Ascending aorta (tissue), 2 donors: Measurements from ENCODE around the gene MCHR2. TPM values are rescaled to one million over a fixed set of nuclear protein-coding genes. Genes with fewer than 3 reads are reported as not detected.

ENCODE experiments used
- DNase-seq, 2 donors: peaks; one replicate each; pipeline ENCODE4 v3.0.0-alpha.2; 2019; ENCODE audit warnings: low spot score in 2 of 2
- H3K27ac ChIP-seq, 2 donors: fragments of 200-600 bp; sonication (generic); one replicate each; pipeline ENCODE4 v1.5.1; 2016 to 2017; ENCODE audit warnings: mild to moderate bottlenecking in 1 of 2
- H3K27me3 ChIP-seq: fragments of 200-600 bp; sonication (generic); one replicate; pipeline ENCODE4 v1.5.1; 2017
- H3K36me3 ChIP-seq, 2 donors: fragments of 200-600 bp; sonication (generic); one replicate each; pipeline ENCODE4 v1.5.1; 2016
- H3K4me1 ChIP-seq, 2 donors: fragments of 200-600 bp; sonication (generic); one replicate each; pipeline ENCODE4 v1.5.1; 2016 to 2017; ENCODE audit warnings: mild to moderate bottlenecking in 1 of 2
- H3K4me3 ChIP-seq, 2 donors: fragments of 200-600 bp; sonication (generic); one replicate each; pipeline ENCODE4 v1.5.1; 2016 to 2017; ENCODE audit warnings: mild to moderate bottlenecking in 1 of 2
- H3K9me3 ChIP-seq, 2 donors: fragments of 200-600 bp; sonication (generic); one replicate each; pipeline ENCODE4 v1.5.1; 2016
- CTCF ChIP-seq, 3 experiments: fragments of 200-600 bp in 2 of 3; fragments of 450-650 bp in 1 of 3; sonication (generic) in 2 of 3; IDR thresholded peaks; one replicate each; pipeline ENCODE4 v1.5.1; 2016 to 2019; ENCODE audit warnings: antibody characterized with exemption in 3 of 3, mild to moderate bottlenecking in 1 of 3, moderate library complexity in 1 of 3
- intact Hi-C: fragments of 100-400 bp; cut with DNase I; formaldehyde crosslinking; loops from one replicate; pipeline ENCODE4 v1.15.1; 2023
- total RNA-seq: library from RNA; depleted of rRNA; stranded (reverse); fragments of >200 nt; gene quantifications from one replicate; pipeline ENCODE4 v1.1.0, GENCODE V29; 2016

Gene MCHR2
- total RNA-seq, 1 donor from 2014 or later = not detected

- no peak overlapping the region for H3K27ac ChIP-seq
- no peaks in the 10 kb centered on the region for H3K4me1 ChIP-seq
- no peak overlapping the region for H3K4me3 ChIP-seq
- intact Hi-C loops = no loop called here
- TF ChIP-seq CTCF (IDR thresholded peaks at IDR 0.05) = no peak
- H3K27me3 ChIP-seq = no peaks in the 10 kb centered on the region
- H3K9me3 ChIP-seq = no peaks in the 10 kb centered on the region
- DNase-seq = no peak
- no peaks in the 10 kb centered on the region for H3K36me3 ChIP-seq
These were observed 48.0 kb downstream of the MCHR2 start for GRCh38 chr6:99946005-99946404.

GRCh38 chr6:99943846-99944245 is 50.2 kb downstream of the MCHR2 start:
- Histone ChIP-seq H3K4me1 (no peaks in the 10 kb centered on the region), H3K9me3 (no peaks in the 10 kb centered on the region), H3K27me3 (no peaks in the 10 kb centered on the region), H3K4me3 (no peak overlapping the region), H3K36me3 (no peaks in the 10 kb centered on the region), H3K27ac (no peak overlapping the region)
- DNase-seq = no peak
- intact Hi-C loops = no loop called here
- no peak for TF ChIP-seq CTCF (IDR thresholded peaks at IDR 0.05)

GRCh38 chr6:99940582-99940981 is 53.4 kb downstream of the MCHR2 start:
- intact Hi-C loops = no loop called here
- Histone ChIP-seq H3K4me3 (no peak overlapping the region), H3K4me1 (no peaks in the 10 kb centered on the region), H3K36me3 (no peaks in the 10 kb centered on the region), H3K27me3 (no peaks in the 10 kb centered on the region), H3K9me3 (no peaks in the 10 kb centered on the region), H3K27ac (no peak overlapping the region)
- DNase-seq = no peak
- no peak for TF ChIP-seq CTCF (IDR thresholded peaks at IDR 0.05)

GRCh38 chr6:99933129-99933528 is 60.9 kb downstream of the MCHR2 start:
- no peak overlapping the region for H3K27ac ChIP-seq
- no peak for TF ChIP-seq CTCF (IDR thresholded peaks at IDR 0.05)
- no peak for DNase-seq
- no peaks in the 10 kb centered on the region for H3K36me3 ChIP-seq
- H3K4me3 ChIP-seq = no peak overlapping the region
- H3K9me3 ChIP-seq = no peaks in the 10 kb centered on the region
- intact Hi-C loops = no loop called here
- H3K27me3 ChIP-seq = no peaks in the 10 kb centered on the region
- no peaks in the 10 kb centered on the region for H3K4me1 ChIP-seq

- Histone ChIP-seq H3K4me1 (no peaks in the 10 kb centered on the region), H3K36me3 (no peaks in the 10 kb centered on the region), H3K9me3 (no peaks in the 10 kb centered on the region), H3K4me3 (no peak overlapping the region), H3K27ac (no peak overlapping the region), H3K27me3 (no peaks in the 10 kb centered on the region)
- DNase-seq = no peak
- intact Hi-C loops = no loop called here
- no peak for TF ChIP-seq CTCF (IDR thresholded peaks at IDR 0.05)
These were observed 81.4 kb downstream of the MCHR2 start for GRCh38 chr6:99912657-99913056.
